Stimulated activated CD8-positive, alpha-beta memory T cell treated with anti-CD3 and anti-CD28 coated beads, Interleukin-15, amount 100 ng/mL, for 1 hour (primary cell): Measurements from ENCODE around the gene ELMO1.

Experiments
- DNase-seq: peaks from one replicate; pipeline ENCODE4 v3.0.0-alpha.2; 2020; ENCODE audit warnings: low read depth

ELMO1 gene

GRCh38 chr7:37052705-37053104 lies 396.0 kb downstream of the ELMO1 start:
- no peak for DNase-seq

GRCh38 chr7:37050801-37051200 lies 397.9 kb downstream of the ELMO1 start:
- DNase-seq, result no peak

- DNase-seq, result no peak
Measured at GRCh38 chr7:37048674-37049073, 400.0 kb downstream of the ELMO1 start.

- DNase-seq, result no peak
Measured at GRCh38 chr7:37047260-37047659, 401.4 kb downstream of the ELMO1 start.

- no peak for DNase-seq
Measured at GRCh38 chr7:37046531-37047079, 402.1 kb downstream of the ELMO1 start.

- DNase-seq, result no peak
Measured at GRCh38 chr7:37045681-37046179, 402.9 kb downstream of the ELMO1 start.

- DNase-seq, result no peak
Measured at GRCh38 chr7:37041461-37041860, 407.2 kb downstream of the ELMO1 start.

GRCh38 chr7:37040330-37040729 lies 408.3 kb downstream of the ELMO1 start:
- DNase-seq, result no peak

GRCh38 chr7:37039131-37039749 lies 409.4 kb downstream of the ELMO1 start:
- DNase-seq, result no peak

- DNase-seq, result no peak
Measured at GRCh38 chr7:37038706-37039105, 410.0 kb downstream of the ELMO1 start.

- no peak for DNase-seq
Measured at GRCh38 chr7:37037286-37037685, 411.4 kb downstream of the ELMO1 start.

- DNase-seq, result no peak
Measured at GRCh38 chr7:37035631-37036030, 413.0 kb downstream of the ELMO1 start.

- DNase-seq, result no peak
Measured at GRCh38 chr7:37033141-37033540, 415.5 kb downstream of the ELMO1 start.

GRCh38 chr7:37032258-37032601 lies 416.4 kb downstream of the ELMO1 start:
- no peak for DNase-seq

- DNase-seq, result no peak
Measured at GRCh38 chr7:37031571-37032257, 416.9 kb downstream of the ELMO1 start.

- no peak for DNase-seq
Measured at GRCh38 chr7:37028909-37029440, 419.7 kb downstream of the ELMO1 start.

- no peak for DNase-seq
Measured at GRCh38 chr7:37027557-37028341, 420.9 kb downstream of the ELMO1 start.

- DNase-seq, result no peak
Measured at GRCh38 chr7:37027104-37027503, 421.6 kb downstream of the ELMO1 start.

- DNase-seq, result no peak
Measured at GRCh38 chr7:37018954-37019353, 429.7 kb downstream of the ELMO1 start.

- no peak for DNase-seq
Measured at GRCh38 chr7:37016064-37016878, 432.4 kb downstream of the ELMO1 start.

- DNase-seq, result no peak
Measured at GRCh38 chr7:37015353-37016034, 433.2 kb downstream of the ELMO1 start.
